GM13977 (cell line): ENCODE measurements around the gene GCC1.
"Not testable (repeated sequence)": the region's sequence is repeated elsewhere in the genome, so short reads cannot be mapped to it uniquely, and the experiment has no call there.

ENCODE experiments used
- DNase-seq: peaks from one replicate; pipeline ENCODE4 v3.0.0; 2012; ENCODE audit warnings: low spot score
- in situ Hi-C: fragments of 300-500 bp; cut with MboI; formaldehyde crosslinking; loops from one replicate; pipeline ENCODE4 v1.12.0; 2022; ENCODE audit warnings: low sequenced_read_pairs, low pct_unique_long_range_greater_than_20kb, mixed read lengths, inconsistent platforms; ENCODE audit not compliant: unreplicated experiment
- TF ChIP-seq, protein P1 (sequence below): IDR thresholded peaks from 2 replicates; pipeline ENCODE4 v1.5.1; 2012; ENCODE audit warnings: mild to moderate bottlenecking, control low read depth; ENCODE audit not compliant: insufficient read depth; ENCODE audit errors: extremely low read depth, missing control alignments

GCC1 gene

DNA sequence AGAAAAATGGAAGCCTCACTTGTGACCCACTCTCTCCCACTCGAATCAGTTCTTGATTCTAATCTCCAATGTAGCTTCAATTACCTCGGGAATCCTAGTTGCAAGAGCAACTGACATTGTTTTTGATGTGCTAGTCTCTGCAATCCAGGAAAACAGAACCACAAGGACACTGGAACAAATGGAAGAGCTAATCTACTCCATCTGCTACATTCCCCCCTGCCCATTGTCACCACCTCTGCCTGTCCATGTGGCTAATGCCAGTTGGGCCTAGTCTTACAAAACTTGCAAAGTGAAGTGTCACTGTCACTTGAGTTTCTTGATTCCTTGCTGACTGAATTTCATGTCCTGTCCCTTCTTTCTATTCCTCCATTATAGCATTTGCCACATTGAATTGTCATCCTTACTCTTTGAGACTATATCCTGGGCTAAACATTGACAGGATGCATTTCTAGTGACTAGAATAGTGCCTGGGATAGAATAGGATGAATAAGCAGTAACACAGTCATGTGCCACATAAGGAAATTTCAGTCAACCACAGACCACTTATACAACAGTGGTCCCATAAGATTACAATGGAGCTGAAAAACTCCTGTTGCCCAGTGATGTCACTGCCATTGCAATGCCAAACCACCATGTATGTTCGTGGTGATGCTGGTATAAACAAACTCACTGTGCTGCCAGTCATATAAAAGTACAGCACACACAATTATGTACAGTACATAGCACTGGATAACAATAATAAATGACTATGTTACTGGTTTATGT, 13.5 kb downstream of the GCC1 start:
- in situ Hi-C loops, result no loop called here
- no peak for DNase-seq
- TF ChIP-seq, protein P1, sequence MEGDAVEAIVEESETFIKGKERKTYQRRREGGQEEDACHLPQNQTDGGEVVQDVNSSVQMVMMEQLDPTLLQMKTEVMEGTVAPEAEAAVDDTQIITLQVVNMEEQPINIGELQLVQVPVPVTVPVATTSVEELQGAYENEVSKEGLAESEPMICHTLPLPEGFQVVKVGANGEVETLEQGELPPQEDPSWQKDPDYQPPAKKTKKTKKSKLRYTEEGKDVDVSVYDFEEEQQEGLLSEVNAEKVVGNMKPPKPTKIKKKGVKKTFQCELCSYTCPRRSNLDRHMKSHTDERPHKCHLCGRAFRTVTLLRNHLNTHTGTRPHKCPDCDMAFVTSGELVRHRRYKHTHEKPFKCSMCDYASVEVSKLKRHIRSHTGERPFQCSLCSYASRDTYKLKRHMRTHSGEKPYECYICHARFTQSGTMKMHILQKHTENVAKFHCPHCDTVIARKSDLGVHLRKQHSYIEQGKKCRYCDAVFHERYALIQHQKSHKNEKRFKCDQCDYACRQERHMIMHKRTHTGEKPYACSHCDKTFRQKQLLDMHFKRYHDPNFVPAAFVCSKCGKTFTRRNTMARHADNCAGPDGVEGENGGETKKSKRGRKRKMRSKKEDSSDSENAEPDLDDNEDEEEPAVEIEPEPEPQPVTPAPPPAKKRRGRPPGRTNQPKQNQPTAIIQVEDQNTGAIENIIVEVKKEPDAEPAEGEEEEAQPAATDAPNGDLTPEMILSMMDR, result no peak

DNA sequence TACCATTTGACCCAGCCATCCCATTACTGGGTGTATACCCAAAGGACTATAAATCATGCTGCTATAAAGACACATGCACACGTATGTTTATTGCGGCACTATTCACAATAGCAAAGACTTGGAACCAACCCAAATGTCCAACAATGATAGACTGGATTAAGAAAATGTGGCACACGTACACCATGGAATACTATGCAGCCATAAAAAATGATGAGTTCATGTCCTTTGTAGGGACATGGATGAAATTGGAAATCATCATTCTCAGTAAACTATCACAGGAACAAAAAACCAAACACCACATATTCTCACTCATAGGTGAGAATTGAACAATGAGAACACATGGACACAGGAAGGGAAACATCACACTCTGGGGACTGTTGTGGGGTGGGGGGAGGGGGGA, 17.4 kb downstream of the GCC1 start:
- DNase-seq, in situ Hi-C loops: not testable (repeated sequence)

DNA sequence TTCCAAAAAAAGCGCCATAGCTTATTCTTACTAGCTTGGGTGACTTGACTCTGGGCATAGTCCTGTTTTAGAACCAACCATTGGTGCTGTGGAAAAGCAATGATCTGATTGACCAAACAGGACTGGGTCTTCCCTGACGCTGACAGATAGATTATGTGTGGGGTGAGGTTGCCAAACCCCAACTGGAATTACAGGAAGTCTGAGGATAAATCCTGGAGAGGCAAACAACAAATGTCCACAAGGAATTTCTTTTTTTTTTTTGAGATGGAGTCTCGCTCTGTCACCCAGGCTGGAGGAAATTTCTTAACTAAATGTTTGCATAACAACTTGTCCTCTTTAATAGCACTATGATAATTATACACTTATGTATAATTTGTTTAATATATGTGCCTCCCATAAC, 19.2 kb downstream of the GCC1 start:
- TF ChIP-seq, protein P1, result no peak

DNA sequence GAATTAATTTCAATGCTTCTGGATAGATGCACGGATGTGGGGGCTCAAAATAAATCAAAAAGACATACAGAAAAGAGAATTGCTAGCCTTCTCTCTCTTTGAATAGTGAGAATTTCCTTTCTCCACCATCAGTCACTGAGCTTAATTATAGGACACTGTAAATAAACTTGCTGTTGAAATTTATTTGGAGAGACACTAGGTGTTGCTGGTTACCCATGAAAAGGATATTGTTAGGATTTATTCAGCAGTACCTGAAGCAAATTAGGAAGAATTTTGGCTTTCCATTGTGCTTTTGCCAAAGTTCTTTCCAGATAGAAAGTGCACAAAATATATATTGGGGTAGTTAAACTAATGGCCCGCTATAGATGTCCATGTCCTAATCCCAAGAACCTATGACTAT, 27.6 kb downstream of the GCC1 start:
- DNase-seq, result no peak
- TF ChIP-seq, protein P1, result no peak
- in situ Hi-C loops, result no loop called here

More for the DNA sequence above, 19.2 kb downstream of the GCC1 start:
- in situ Hi-C loops, result no loop called here
- no peak for DNase-seq

DNA sequence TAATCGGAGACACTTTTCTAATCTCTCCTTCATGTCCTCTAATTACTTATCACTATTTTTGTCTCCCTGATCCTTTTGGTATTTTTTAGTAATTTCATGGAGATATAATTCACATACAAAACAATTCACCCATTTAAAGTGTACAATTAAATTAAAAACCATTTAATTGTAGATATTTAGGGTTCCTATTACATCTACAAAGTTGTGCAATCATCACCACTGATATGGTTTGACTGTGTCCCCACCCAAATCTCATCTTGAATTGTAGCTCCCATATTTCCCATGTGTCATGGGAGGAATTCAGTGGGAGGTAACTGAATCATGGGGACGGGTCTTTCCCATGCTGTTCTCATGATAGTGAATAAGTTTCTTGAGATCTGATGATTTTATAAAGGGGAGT, 29.0 kb downstream of the GCC1 start:
- in situ Hi-C loops, result no loop called here
- no peak for DNase-seq
- TF ChIP-seq, protein P1, result no peak

DNA sequence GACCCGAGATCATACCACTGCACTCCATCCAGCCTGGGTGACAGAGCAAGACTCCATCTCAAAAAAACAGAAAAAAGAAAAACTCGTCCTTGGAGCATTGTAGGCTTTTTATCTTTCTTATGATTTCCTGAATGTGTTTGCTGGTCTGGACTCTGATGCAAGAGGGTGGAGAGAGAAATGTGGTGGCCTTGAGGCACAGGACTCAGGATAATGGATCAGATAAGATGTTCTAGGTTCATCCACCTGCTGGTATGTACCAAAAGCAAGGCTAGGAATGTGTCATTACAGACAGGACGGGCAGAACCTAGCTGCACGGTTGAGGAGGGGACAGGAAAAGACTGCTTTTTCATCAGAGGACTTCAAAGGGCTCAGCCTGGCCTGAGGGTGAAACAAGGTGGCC, 33.5 kb downstream of the GCC1 start:
- in situ Hi-C loops, result no loop called here
- TF ChIP-seq, protein P1, result no peak
- no peak for DNase-seq

DNA sequence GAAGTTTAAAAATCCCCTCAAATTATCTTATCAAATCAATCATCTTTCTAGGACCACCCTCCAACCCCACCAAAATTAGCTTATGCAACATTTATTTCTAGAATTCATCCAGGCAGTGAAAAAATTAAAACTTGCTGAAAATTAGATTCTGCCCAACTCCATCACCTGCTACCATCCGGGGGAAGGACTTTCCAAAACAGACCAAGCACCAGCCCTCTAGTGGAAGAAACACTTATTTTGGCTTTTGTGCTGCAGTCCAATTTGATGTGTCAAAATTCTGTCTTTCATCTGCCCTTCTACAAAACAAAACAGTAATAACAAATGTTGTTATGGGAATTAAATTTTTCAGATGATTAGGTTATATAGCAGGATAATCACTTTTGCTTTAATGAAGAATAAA, 35.1 kb downstream of the GCC1 start:
- DNase-seq, result no peak
- in situ Hi-C loops, result no loop called here
- TF ChIP-seq, protein P1, result no peak
